Activated B cell treated with CpG ODN at 0.5 μM for 24 hours (primary cell): ENCODE results near the gene ADGRE3. TPM values are rescaled to one million over a fixed set of nuclear protein-coding genes. Genes with fewer than 3 reads are reported as not detected.

Experiments
- ATAC-seq: fragments of 200-7000 bp; cut with Tn5 transposase; one replicate; pipeline ENCODE4 v1.10.0; 2021; ENCODE audit warnings: low read depth, mild to moderate bottlenecking, moderate library complexity
- CTCF ChIA-PET: fragments of 350-600 bp; sonication (Branson Sonifier 250); formaldehyde crosslinking; loops from one replicate; lab custom pipeline; 2021; ENCODE audit warnings: antibody characterized with exemption; lab: Charles Lee
- POLR2A ChIA-PET: fragments of 350-600 bp; sonication (Branson Sonifier 250); formaldehyde crosslinking; loops from one replicate; lab custom pipeline; 2021; ENCODE audit warnings: antibody characterized with exemption; lab: Charles Lee
- DNase-seq: peaks from one replicate; pipeline ENCODE4 v3.0.0; 2022
- H3K27ac Mint-ChIP-seq: one replicate; pipeline ENCODE4 v1.8.0; 2020; ENCODE audit warnings: mixed read lengths
- H3K27me3 Mint-ChIP-seq: one replicate; pipeline ENCODE4 v1.8.0; 2021; ENCODE audit warnings: mixed read lengths
- H3K36me3 Mint-ChIP-seq: one replicate; pipeline ENCODE4 v1.8.0; 2021; ENCODE audit warnings: low read depth, mixed read lengths
- H3K4me1 Mint-ChIP-seq: one replicate; pipeline ENCODE4 v1.8.0; 2021; ENCODE audit warnings: mixed read lengths
- H3K4me3 Mint-ChIP-seq: one replicate; pipeline ENCODE4 v1.8.0; 2020; ENCODE audit warnings: mild to moderate bottlenecking, mixed read lengths
- H3K9me3 Mint-ChIP-seq: one replicate; pipeline ENCODE4 v1.8.0; 2020; ENCODE audit warnings: mixed read lengths
- CTCF ChIP-seq: fragments of 200-600 bp; IDR thresholded peaks from one replicate; pipeline ENCODE4 v1.8.0; 2022; ENCODE audit warnings: antibody characterized with exemption, mild to moderate bottlenecking
- intact Hi-C: fragments of 100-400 bp; cut with micrococcal nuclease; formaldehyde crosslinking; loops from one replicate; pipeline ENCODE4 v1.15.1; 2024
- total RNA-seq: library from RNA; stranded (reverse); gene quantifications from 2 replicates; pipeline ENCODE4 v1.2.3, GENCODE V29; 2022

The ADGRE3 gene
- total RNA-seq, 1 donor from 2014 or later: not detected

GRCh38 chr19:14575428-14575980, 99.1 kb downstream of the ADGRE3 start:
- H3K27ac Mint-ChIP-seq: peak overlapping the region; percentile 82
- no peaks in the 10 kb centered on the region for H3K9me3 Mint-ChIP-seq
- TF ChIP-seq CTCF: no peak
- CTCF ChIA-PET: interaction anchor here (13.2 kb wide), 1 partner anchor 113 kb away, joined by 510 read pairs; the partner anchor contains the start of gene ZNF333
- POLR2A ChIA-PET: interaction anchor here (2.0 to 5.7 kb wide), 4 partner anchors 8 to 99 kb away, joined by 6 to 47 read pairs (median 16); partner anchors contain the start of genes ADGRE3 and DNAJB1
- H3K36me3 Mint-ChIP-seq: peaks cover 4% of the 10 kb centered on the region
- H3K4me1 Mint-ChIP-seq: peaks cover 70% of the 10 kb centered on the region
- no peak for DNase-seq
- no peaks in the 10 kb centered on the region for H3K27me3 Mint-ChIP-seq
- intact Hi-C loops: loop anchor here (2.0 kb wide), 1 partner anchor 209 kb away; no protein-coding TSS in a partner anchor
- H3K4me3 Mint-ChIP-seq: no peak overlapping the region
- ATAC-seq: no peak

DNA sequence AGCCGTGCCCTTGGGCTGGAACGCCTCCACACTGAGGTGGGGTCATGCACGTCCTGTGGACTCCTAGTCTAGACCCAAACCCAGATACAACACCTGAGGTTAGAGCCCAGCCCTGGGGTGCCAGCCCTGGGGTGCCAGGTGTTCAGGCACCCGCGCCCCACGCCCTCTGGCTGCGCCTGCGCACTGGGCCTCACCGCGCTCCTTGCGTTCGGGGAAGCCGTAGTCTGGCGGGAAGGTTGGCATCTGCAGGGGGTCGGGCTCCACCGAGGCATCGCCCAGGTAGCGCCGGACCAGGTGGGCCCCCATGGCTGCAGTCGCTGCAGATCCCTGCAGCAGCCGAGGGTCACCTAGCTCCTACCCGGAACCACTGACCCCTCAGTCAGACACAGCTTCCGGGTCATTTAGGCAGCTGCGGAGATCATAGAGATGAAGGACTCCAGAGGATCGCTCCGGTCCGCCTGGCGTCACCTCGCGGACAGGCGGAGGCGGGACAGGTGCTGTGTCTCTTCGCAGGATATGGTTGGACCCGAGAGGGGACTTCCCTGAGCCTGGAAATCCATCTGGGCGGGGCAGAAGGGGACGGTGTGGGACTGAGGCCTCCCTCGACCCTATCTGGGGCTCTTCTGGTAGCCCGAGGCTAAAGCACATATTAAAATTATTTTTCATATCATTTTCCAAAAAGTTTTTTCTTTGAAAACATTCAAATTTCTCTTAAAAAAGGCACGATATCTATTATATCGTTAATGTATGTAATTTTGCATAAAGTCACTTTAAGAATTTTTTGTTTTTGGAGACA, 102.8 kb downstream of the ADGRE3 start, which contains the start of gene NDUFB7:
Gene NDUFB7, minus strand, starts transcription at position 372 of the 796 bp plus-strand sequence. Its CDS starts 66 bp downstream, at position 306.
- POLR2A ChIA-PET: interaction anchor here (0.5 to 4.8 kb wide), 9 partner anchors 33 to 435 kb away, joined by 3 to 208 read pairs (median 6); partner anchors contain the start of genes ADGRE3, ASF1B, DNAJB1 and ZNF333
- TF ChIP-seq CTCF: peak; percentile 65
- Mint-ChIP-seq H3K9me3 (no peaks in the 10 kb centered on the region), H3K27ac (peak within 1 kb of the TSS; percentile 92), H3K4me1 (peaks cover 57% of the 10 kb centered on the region), H3K27me3 (no peaks in the 10 kb centered on the region), H3K4me3 (peak within 1 kb of the TSS; percentile 96), H3K36me3 (peaks cover 23% of the 10 kb centered on the region)
- intact Hi-C loops: loop anchor here (1.0 to 5.0 kb wide), 5 partner anchors 43 to 520 kb away; partner anchors contain the start of genes ASF1B, DNAJB1 and TECR
- peak; percentile 84 for ATAC-seq
- peak; percentile 81 for DNase-seq
- CTCF ChIA-PET: interaction anchor here (0.6 to 13.2 kb wide), 4 partner anchors 15 to 116 kb away, joined by 3 to 510 read pairs (median 4); partner anchors contain the start of genes ADGRE3 and ZNF333

- DNase-seq: no peak
- ChIA-PET CTCF (interaction anchor here (0.6 to 13.2 kb wide), 3 partner anchors 14 to 117 kb away, joined by 4 to 510 read pairs (median 5); partner anchors contain the start of gene ZNF333), POLR2A (interaction anchor here (0.6 to 4.8 kb wide), 3 partner anchors 53 to 1391 kb away, joined by 6 to 208 read pairs (median 25); partner anchors contain the start of genes DNAJB1 and ZNF333)
- intact Hi-C loops: loop anchor here (5.0 kb wide), 3 partner anchors 301 to 521 kb away; partner anchors contain the start of gene ASF1B
- peak overlapping the region; percentile 92 for H3K27ac Mint-ChIP-seq
- no peaks in the 10 kb centered on the region for H3K27me3 Mint-ChIP-seq
- H3K4me1 Mint-ChIP-seq: peaks cover 49% of the 10 kb centered on the region
- no peaks in the 10 kb centered on the region for H3K9me3 Mint-ChIP-seq
- TF ChIP-seq CTCF: no peak
- peaks cover 29% of the 10 kb centered on the region for H3K36me3 Mint-ChIP-seq
- H3K4me3 Mint-ChIP-seq: peak overlapping the region; percentile 96
- ATAC-seq: no peak
Observed at GRCh38 chr19:14570864-14571527, 103.6 kb downstream of the ADGRE3 start.

Other genes with a start within 250 kb of the ADGRE3 start
- 139 and 159 TPM in 2 replicates for gene PKN1, start 241.5 kb downstream of the ADGRE3 start, total RNA-seq
- not detected in 2 replicates for gene PTGER1, start 199.5 kb downstream of the ADGRE3 start, total RNA-seq
- gene GIPC1, start 178.7 kb downstream of the ADGRE3 start, total RNA-seq: 13.9 and 15.3 TPM in 2 replicates
- 56.1 and 58.7 TPM in 2 replicates for gene DNAJB1, start 156.4 kb downstream of the ADGRE3 start, total RNA-seq
- 55.3 and 58.6 TPM in 2 replicates for gene TECR, start 145.2 kb downstream of the ADGRE3 start, total RNA-seq
- gene NDUFB7, start 102.8 kb downstream of the ADGRE3 start, total RNA-seq: 108 and 129 TPM in 2 replicates
- gene CLEC17A, start 91.8 kb downstream of the ADGRE3 start, total RNA-seq: 111 and 123 TPM in 2 replicates
- gene ZNF333, start 15.2 kb upstream of the ADGRE3 start, total RNA-seq: 24.0 and 26.2 TPM in 2 replicates
- 0.91 and 0.93 TPM in 2 replicates for gene ADGRE2, start 103.7 kb upstream of the ADGRE3 start, total RNA-seq
- gene OR7A5, start 160.3 kb upstream of the ADGRE3 start, total RNA-seq: not detected in 2 replicates
- not detected in 2 replicates for gene OR7C1, start 160.3 kb upstream of the ADGRE3 start, total RNA-seq
- gene OR7A10, start 174.1 kb upstream of the ADGRE3 start, total RNA-seq: not detected in 2 replicates
- not detected in 2 replicates for gene OR7A17, start 211.3 kb upstream of the ADGRE3 start, total RNA-seq